GF-D8 (cell line): ENCODE data around the gene PHF3.

Experiments
- DNase-seq: peaks from one replicate; lab custom pipeline; 2025; lab: John Stamatoyannopoulos, UW

Gene PHF3

GRCh38 chr6:63635588-63636517 is at the start of gene PHF3:
TSS of gene PHF3 (plus strand) at chr6:63635802. CDS start at chr6:63646552, 10,750 bp downstream.
- peak; percentile 75 for DNase-seq

GRCh38 chr6:63589952-63590411 is 45.6 kb upstream of the PHF3 start:
- DNase-seq: no peak

- no peak for DNase-seq
Observed at GRCh38 chr6:63592886-63593285, 42.7 kb upstream of the PHF3 start.

- no peak for DNase-seq
Observed at GRCh38 chr6:63597141-63598048, 38.2 kb upstream of the PHF3 start.

GRCh38 chr6:63598049-63599036 is 37.3 kb upstream of the PHF3 start:
- peak; percentile 12 for DNase-seq

- DNase-seq: no peak
Observed at GRCh38 chr6:63599243-63599642, 36.4 kb upstream of the PHF3 start.

GRCh38 chr6:63600136-63600535 is 35.5 kb upstream of the PHF3 start:
- no peak for DNase-seq

- no peak for DNase-seq
Observed at GRCh38 chr6:63609231-63609630, 26.4 kb upstream of the PHF3 start.

GRCh38 chr6:63610944-63611343 is 24.7 kb upstream of the PHF3 start:
- DNase-seq: no peak

- DNase-seq: no peak
Observed at GRCh38 chr6:63611560-63611959, 24.0 kb upstream of the PHF3 start.

GRCh38 chr6:63615590-63615989 is 20.0 kb upstream of the PHF3 start:
- DNase-seq: no peak

- DNase-seq: no peak
Observed at GRCh38 chr6:63624091-63624490, 11.5 kb upstream of the PHF3 start.

- no peak for DNase-seq
Observed at GRCh38 chr6:63630466-63630865, 5.1 kb upstream of the PHF3 start.

- no peak for DNase-seq
Observed at GRCh38 chr6:63634630-63635029, 972 bp upstream of the PHF3 start.

GRCh38 chr6:63635215-63635587 is 401 bp upstream of the PHF3 start:
- no peak for DNase-seq

- DNase-seq: no peak
Observed at GRCh38 chr6:63636518-63637021, 968 bp downstream of the PHF3 start.

- DNase-seq: no peak
Observed at GRCh38 chr6:63637865-63638445, 2.4 kb downstream of the PHF3 start.

- DNase-seq: no peak
Observed at GRCh38 chr6:63640062-63640461, 4.5 kb downstream of the PHF3 start.

GRCh38 chr6:63643862-63644261 is 8.3 kb downstream of the PHF3 start:
- DNase-seq: peak; percentile 37

GRCh38 chr6:63644668-63645326 is 9.2 kb downstream of the PHF3 start:
- DNase-seq: no peak
